H9 (cell line): ENCODE results near the gene TMC4. TPM values are rescaled to one million over a fixed set of nuclear protein-coding genes. Genes with fewer than 3 reads are reported as not detected.

Experiments used
- DNase-seq: peaks from one replicate; pipeline ENCODE4 v3.0.0-alpha.2; 2017
- H2AFZ ChIP-seq: one replicate; pipeline ENCODE4 v1.6.1; 2013; ENCODE audit warnings: mild to moderate bottlenecking, low read length, control low read depth, moderate library complexity
- H2AK5ac ChIP-seq: 2 replicates; pipeline ENCODE4 v1.6.1; 2013; ENCODE audit warnings: low read length, control low read depth, mixed read lengths; ENCODE audit not compliant: insufficient read length
- H2BK120ac ChIP-seq: one replicate; pipeline ENCODE4 v1.6.1; 2013; ENCODE audit warnings: low read depth, mild to moderate bottlenecking, low read length, control low read depth, inconsistent platforms; ENCODE audit not compliant: poor library complexity, severe bottlenecking
- H2BK12ac ChIP-seq: 2 replicates; pipeline ENCODE4 v1.6.1; 2013; ENCODE audit warnings: low read length, control low read depth, mixed read lengths, low read depth; ENCODE audit not compliant: insufficient read length
- H2BK15ac ChIP-seq: 2 replicates; pipeline ENCODE4 v1.6.1; 2013; ENCODE audit warnings: low read depth, low read length, control low read depth
- H2BK20ac ChIP-seq: one replicate; pipeline ENCODE4 v1.6.1; 2013; ENCODE audit warnings: low read depth, mild to moderate bottlenecking, low read length, control low read depth, inconsistent platforms; ENCODE audit not compliant: poor library complexity, severe bottlenecking
- H2BK5ac ChIP-seq: 2 replicates; pipeline ENCODE4 v1.6.1; 2013; ENCODE audit warnings: low read length, control low read depth, mixed read lengths; ENCODE audit not compliant: insufficient read length
- H3K14ac ChIP-seq: 2 replicates; pipeline ENCODE4 v1.6.1; 2013; ENCODE audit warnings: low read length, control low read depth; ENCODE audit not compliant: insufficient read depth
- H3K18ac ChIP-seq: 2 replicates; pipeline ENCODE4 v1.6.1; 2013; ENCODE audit warnings: low read depth, mild to moderate bottlenecking, mixed read lengths, low read length, control low read depth; ENCODE audit not compliant: insufficient read length
- H3K23ac ChIP-seq: 2 replicates; pipeline ENCODE4 v1.6.1; 2013; ENCODE audit warnings: low read length, control low read depth, mixed read lengths, low read depth; ENCODE audit not compliant: insufficient read length
- H3K23me2 ChIP-seq: 2 replicates; pipeline ENCODE4 v1.6.1; 2013; ENCODE audit warnings: low read depth, mild to moderate bottlenecking, mixed read lengths, low read length, control low read depth; ENCODE audit not compliant: insufficient read length, poor library complexity, severe bottlenecking
- H3K27ac ChIP-seq: 2 replicates; pipeline ENCODE4 v1.5.1; 2013; ENCODE audit warnings: low read length, control low read depth, mixed read lengths, low read depth; ENCODE audit not compliant: insufficient read length
- H3K27me3 ChIP-seq: 2 replicates; pipeline ENCODE4 v1.6.1; 2013; ENCODE audit warnings: low read length, control low read depth, inconsistent platforms; ENCODE audit not compliant: insufficient read depth
- H3K4ac ChIP-seq: 2 replicates; pipeline ENCODE4 v1.6.1; 2013; ENCODE audit warnings: low read depth, mild to moderate bottlenecking, control low read depth, inconsistent platforms, low read length, moderate library complexity
- H3K4me1 ChIP-seq: 2 replicates; pipeline ENCODE4 v1.6.1; 2013; ENCODE audit warnings: low read length, control low read depth, inconsistent platforms; ENCODE audit not compliant: insufficient read depth
- H3K4me2 ChIP-seq: 2 replicates; pipeline ENCODE4 v1.6.1; 2013; ENCODE audit warnings: low read length, control low read depth, mixed read lengths; ENCODE audit not compliant: insufficient read length, insufficient read depth
- H3K56ac ChIP-seq: 2 replicates; pipeline ENCODE4 v1.6.1; 2013; ENCODE audit warnings: low read depth, mild to moderate bottlenecking, mixed read lengths, low read length, control low read depth; ENCODE audit not compliant: insufficient read length
- H3K79me1 ChIP-seq: 2 replicates; pipeline ENCODE4 v1.6.1; 2013; ENCODE audit warnings: low read depth, mild to moderate bottlenecking, moderate library complexity, low read length, control low read depth, inconsistent platforms; ENCODE audit not compliant: insufficient read depth, poor library complexity, severe bottlenecking
- H3K79me2 ChIP-seq: 2 replicates; pipeline ENCODE4 v1.6.1; 2013; ENCODE audit warnings: low read length, control low read depth, inconsistent platforms; ENCODE audit not compliant: insufficient read depth
- H3K9ac ChIP-seq: 2 replicates; pipeline ENCODE4 v1.6.1; 2013; ENCODE audit warnings: low read length, control low read depth, mixed read lengths; ENCODE audit not compliant: insufficient read length; ENCODE audit errors: extremely low read depth
- H3K9me3 ChIP-seq: one replicate; pipeline ENCODE4 v1.6.1; 2013; ENCODE audit warnings: low read depth, low read length, inconsistent platforms; ENCODE audit not compliant: control insufficient read depth
- H3T11ph ChIP-seq: one replicate; pipeline ENCODE4 v1.6.1; 2013; ENCODE audit warnings: mild to moderate bottlenecking, low read length, control low read depth, inconsistent platforms
- H4K20me1 ChIP-seq: one replicate; pipeline ENCODE4 v1.6.1; 2013; ENCODE audit not compliant: control insufficient read depth, insufficient read length, insufficient read depth
- H4K5ac ChIP-seq: 2 replicates; pipeline ENCODE4 v1.6.1; 2013; ENCODE audit warnings: low read depth, mild to moderate bottlenecking, mixed read lengths, low read length, control low read depth; ENCODE audit not compliant: insufficient read length
- H4K8ac ChIP-seq: replicated peaks from 2 replicates; pipeline ENCODE4 v1.6.1; 2013; ENCODE audit warnings: low read length, control low read depth, mixed read lengths, low read depth; ENCODE audit not compliant: insufficient read length
- H4K91ac ChIP-seq: 2 replicates; pipeline ENCODE4 v1.6.1; 2013; ENCODE audit warnings: low read depth, mild to moderate bottlenecking, moderate library complexity, mixed read lengths, low read length, control low read depth; ENCODE audit not compliant: insufficient read length
- H3K27ac Mint-ChIP-seq, 3 experiments: 2 replicates in 2 of 3; 3 replicates in 1 of 3; pipeline ENCODE4 v1.8.0; 2020 to 2021; ENCODE audit warnings: mixed read lengths in 3 of 3, mild to moderate bottlenecking in 1 of 3, moderate library complexity in 1 of 3
- H3K27me3 Mint-ChIP-seq: 2 replicates; pipeline ENCODE4 v1.8.0; 2021; ENCODE audit warnings: low read depth, mild to moderate bottlenecking, moderate library complexity, mixed read lengths
- H3K36me3 Mint-ChIP-seq, 3 experiments: 2 replicates in 2 of 3; 3 replicates in 1 of 3; pipeline ENCODE4 v1.8.0; 2020 to 2021; ENCODE audit warnings: low read depth in 3 of 3, mixed read lengths in 3 of 3; ENCODE audit not compliant: insufficient read depth in 1 of 3
- H3K4me1 Mint-ChIP-seq, 2 experiments: 2 replicates each; pipeline ENCODE4 v1.8.0; 2020; ENCODE audit warnings: mixed read lengths in 2 of 2
- H3K4me3 Mint-ChIP-seq, 2 experiments: 2 replicates in 1 of 2; 3 replicates in 1 of 2; pipeline ENCODE4 v1.8.0; 2020 to 2021; ENCODE audit warnings: mild to moderate bottlenecking in 2 of 2, mixed read lengths in 2 of 2, moderate library complexity in 1 of 2
- H3K9me3 Mint-ChIP-seq, 2 experiments: 2 replicates in 1 of 2; 3 replicates in 1 of 2; pipeline ENCODE4 v1.8.0; 2020; ENCODE audit warnings: mild to moderate bottlenecking in 2 of 2, mixed read lengths in 2 of 2, moderate library complexity in 1 of 2
- CTCF ChIP-seq: fragments of 200-600 bp; sonication (generic); conservative IDR thresholded peaks from 3 replicates; pipeline ENCODE4 v1.8.0; 2021; ENCODE audit warnings: antibody characterized with exemption, mild to moderate bottlenecking
- WGBS: extraction: QIAGEN DNeasy Blood & Tissue Kit; methylation state at CpG from one replicate; pipeline ENCODE4 v1.1.7; 2013; ENCODE audit warnings: missing lambda C conversion rate, low lambda C conversion rate, mixed read lengths; ENCODE audit not compliant: insufficient read length; ENCODE audit errors: extremely low coverage; 5-methylcytosine and 5-hydroxymethylcytosine counted together
- total RNA-seq: library from RNA; stranded (reverse); gene quantifications from 2 replicates; pipeline ENCODE4 v1.2.1, GENCODE V29; 2021

TMC4 gene
- total RNA-seq, 1 experiment from 2014 or later = 12.2 TPM

GRCh38 chr19:54207983-54208783, 35.2 kb upstream of the TMC4 start:
- Mint-ChIP-seq H3K4me1 (peaks cover 34 to 50% of the 10 kb centered on the region in 2 experiments), H3K9me3 (no peaks in the 10 kb centered on the region), H3K4me3 (peak overlapping the region in 1 of 2 experiments; percentile 54; a peak in 2 of 5 replicates), H3K27ac (peak overlapping the region; percentile 85 to 95 (median 94); a peak in 6 of 7 replicates), H3K36me3 (peaks cover 62 to 73% (median 64%) of the 10 kb centered on the region in 3 experiments), H3K27me3 (peaks cover 3% of the 10 kb centered on the region)
- no peak overlapping the region; the same call in 1 of the 2 replicates for H3K14ac ChIP-seq
- no peak overlapping the region for H2BK12ac ChIP-seq
- WGBS = no CpG with 5 or more reads among the region's 18 CpGs
- no peak overlapping the region for H4K5ac ChIP-seq
- H3K27me3 ChIP-seq = no peaks in the 10 kb centered on the region
- H2BK15ac ChIP-seq = no peak overlapping the region
- H3K4me1 ChIP-seq = peaks cover under 1% of the 10 kb centered on the region; the same call in 1 of the 2 replicates
- H2BK20ac ChIP-seq = no peak overlapping the region
- H3T11ph ChIP-seq = no peak overlapping the region
- H3K18ac ChIP-seq = no peak overlapping the region
- H3K23ac ChIP-seq = no peak overlapping the region
- H2BK5ac ChIP-seq = no peak overlapping the region
- H3K56ac ChIP-seq = no peak overlapping the region
- peaks cover 2% of the 10 kb centered on the region for H3K79me1 ChIP-seq
- H2AK5ac ChIP-seq = no peak overlapping the region
- H3K4me2 ChIP-seq = no peak overlapping the region
- peaks cover 14% of the 10 kb centered on the region; the same call in 1 of the 2 replicates for H3K79me2 ChIP-seq
- H4K20me1 ChIP-seq = peaks cover 3% of the 10 kb centered on the region
- no peak overlapping the region for H3K9ac ChIP-seq
- H3K9me3 ChIP-seq = no peaks in the 10 kb centered on the region
- H4K91ac ChIP-seq = no peak overlapping the region
- no peak overlapping the region for H4K8ac ChIP-seq
- peak overlapping the region; percentile 20 for H3K27ac ChIP-seq
- no peaks in the 10 kb centered on the region for H3K23me2 ChIP-seq
- H3K4ac ChIP-seq = no peak overlapping the region
- TF ChIP-seq CTCF = no peak
- H2AFZ ChIP-seq = no peak overlapping the region
- no peak overlapping the region for H2BK120ac ChIP-seq
- no peak for DNase-seq
